ENCODE results near the gene PKD1L1. TPM values are rescaled to one million over a fixed set of nuclear protein-coding genes. Genes with fewer than 3 reads are reported as not detected.

PKD1L1 gene
- total RNA-seq, 1 donor from 2014 or later, result 1.1 TPM

DNA sequence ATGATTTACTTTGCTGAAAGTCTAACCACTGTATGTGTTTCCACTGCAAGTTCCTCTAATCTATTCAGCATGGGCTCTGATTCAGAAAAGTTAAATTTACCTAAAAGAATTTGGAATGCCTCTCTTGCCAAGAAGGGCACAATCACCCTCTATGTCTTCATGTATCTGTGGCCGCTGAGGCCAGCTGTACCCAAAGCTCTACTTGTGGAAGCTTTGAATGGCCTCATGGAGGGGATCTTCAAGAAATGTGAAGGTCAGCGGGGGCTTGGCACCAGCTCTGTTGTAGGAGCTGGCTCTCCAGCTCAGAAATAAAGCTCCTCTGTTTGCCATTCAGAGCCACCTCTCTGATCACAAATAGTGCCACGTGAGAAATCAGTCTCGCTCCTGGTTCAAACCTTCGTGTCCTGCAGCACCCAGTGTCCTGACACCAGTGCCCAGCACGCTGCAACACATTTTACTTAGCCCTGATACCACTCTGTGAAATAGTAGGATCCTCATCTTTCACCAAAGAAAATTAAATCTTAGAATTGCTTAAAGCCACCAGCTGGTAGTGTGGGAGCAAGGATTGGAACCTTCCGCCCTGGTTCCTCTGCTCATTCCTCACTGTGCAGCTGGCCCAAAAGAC lies 61.1 kb downstream of the PKD1L1 start:
- Mint-ChIP-seq H3K27ac (no peak overlapping the region), H3K9me3 (no peaks in the 10 kb centered on the region), H3K36me3 (ENCODE audit: low read depth) (no peaks in the 10 kb centered on the region), H3K4me1 (ENCODE audit: low read depth) (no peaks in the 10 kb centered on the region), H3K4me3 (ENCODE audit: low read depth) (no peak overlapping the region), H3K27me3 (ENCODE audit: low read depth) (no peaks in the 10 kb centered on the region)
- no peak for DNase-seq (ENCODE audit: low spot score)
- intact Hi-C loops (cut with micrococcal nuclease), result no loop called here

DNA sequence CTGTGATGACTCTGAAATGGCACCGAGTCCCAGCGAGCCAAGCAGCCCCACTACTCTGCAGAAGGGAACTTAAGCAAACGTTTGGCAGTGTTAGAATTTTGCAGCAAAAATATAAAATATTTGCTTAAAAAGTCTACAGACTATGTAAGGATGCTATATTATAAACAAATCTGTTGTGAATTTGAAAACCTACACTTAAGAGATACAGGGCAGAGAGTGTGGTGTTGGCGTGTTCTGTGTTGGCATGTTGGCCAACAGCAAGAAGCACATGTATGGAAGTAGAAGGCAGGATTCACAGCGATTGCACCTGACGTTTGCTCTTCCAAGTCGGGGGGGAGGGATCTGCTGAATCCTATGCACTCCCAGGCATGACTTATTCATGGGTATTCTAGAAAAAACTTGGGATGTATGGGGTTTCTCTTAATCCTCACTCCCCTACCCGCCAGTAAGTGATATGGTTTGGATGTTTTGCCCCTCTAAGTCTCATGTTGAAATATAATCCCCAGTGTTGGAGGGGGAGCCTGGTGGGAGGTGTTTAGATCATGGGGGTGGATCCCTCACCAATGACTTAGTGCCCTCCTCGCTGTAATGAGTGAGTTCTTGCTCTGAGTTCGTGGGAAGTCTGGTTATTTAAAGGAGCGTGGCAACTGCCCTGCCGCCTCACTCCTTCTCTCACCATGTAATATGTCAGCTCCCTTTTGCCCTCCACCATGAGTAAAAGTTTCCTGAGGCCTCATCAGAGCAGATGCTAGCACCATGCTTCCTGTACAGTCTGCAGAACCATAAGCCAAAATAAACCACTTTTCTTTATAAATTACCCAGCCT lies 62.1 kb downstream of the PKD1L1 start:
- Mint-ChIP-seq H3K4me1 (ENCODE audit: low read depth) (no peaks in the 10 kb centered on the region), H3K27me3 (ENCODE audit: low read depth) (peaks cover 4% of the 10 kb centered on the region), H3K4me3 (ENCODE audit: low read depth) (no peak overlapping the region), H3K9me3 (no peaks in the 10 kb centered on the region), H3K27ac (no peak overlapping the region), H3K36me3 (ENCODE audit: low read depth) (no peaks in the 10 kb centered on the region)
- no peak for DNase-seq (ENCODE audit: low spot score)
- intact Hi-C loops (cut with micrococcal nuclease), result no loop called here

DNA sequence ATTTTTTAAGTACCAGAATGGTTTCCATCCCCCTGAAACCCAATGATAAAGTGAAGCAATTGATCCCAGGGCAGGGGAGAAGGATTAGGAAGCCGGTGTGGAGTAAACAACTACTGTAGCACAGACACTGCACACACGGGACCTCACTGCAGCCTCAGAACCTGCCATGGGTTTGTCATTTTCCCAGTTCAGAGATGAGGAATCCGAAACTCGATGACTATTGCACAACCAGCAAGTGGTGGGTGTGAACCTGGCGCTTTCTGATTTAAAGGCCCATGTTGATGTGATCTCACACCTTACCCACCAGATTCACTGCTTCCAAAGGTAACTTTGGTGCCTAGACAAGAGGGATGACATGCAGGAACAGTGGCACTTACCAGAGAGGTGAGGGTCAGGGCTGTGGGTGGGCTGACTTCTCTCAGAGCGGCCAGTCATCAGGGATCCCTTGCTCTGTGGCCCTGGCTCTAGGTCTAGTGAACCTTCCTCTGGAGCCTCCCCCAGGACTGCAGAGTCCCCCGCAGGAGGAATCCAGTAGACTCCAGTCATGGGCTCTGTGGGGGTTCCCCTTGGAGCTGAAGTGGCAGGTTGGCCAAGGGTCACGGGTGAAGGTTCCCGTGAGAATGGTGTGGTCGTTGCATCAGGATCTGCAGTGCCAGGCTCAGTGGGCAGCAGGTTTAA lies 62.8 kb downstream of the PKD1L1 start:
- H3K9me3 Mint-ChIP-seq, result no peaks in the 10 kb centered on the region
- no peak overlapping the region for H3K27ac Mint-ChIP-seq
- intact Hi-C loops (cut with micrococcal nuclease), result no loop called here
- DNase-seq (ENCODE audit: low spot score), result no peak
- H3K36me3 Mint-ChIP-seq (ENCODE audit: low read depth), result no peaks in the 10 kb centered on the region
- no peaks in the 10 kb centered on the region for H3K4me1 Mint-ChIP-seq (ENCODE audit: low read depth)
- no peak overlapping the region for H3K4me3 Mint-ChIP-seq (ENCODE audit: low read depth)
- peaks cover 6% of the 10 kb centered on the region for H3K27me3 Mint-ChIP-seq (ENCODE audit: low read depth)

- DNase-seq (ENCODE audit: low spot score), result no peak
- Mint-ChIP-seq H3K27ac (no peak overlapping the region), H3K36me3 (ENCODE audit: low read depth) (no peaks in the 10 kb centered on the region), H3K9me3 (no peaks in the 10 kb centered on the region), H3K4me1 (ENCODE audit: low read depth) (no peaks in the 10 kb centered on the region), H3K27me3 (ENCODE audit: low read depth) (peaks cover 6% of the 10 kb centered on the region), H3K4me3 (ENCODE audit: low read depth) (no peak overlapping the region)
- intact Hi-C loops (cut with micrococcal nuclease), result loop anchor here (5.0 kb wide), 1 partner anchor 53 kb away; no protein-coding TSS in a partner anchor
Measured at GRCh38 chr7:47884675-47885074, 63.6 kb downstream of the PKD1L1 start.

DNA sequence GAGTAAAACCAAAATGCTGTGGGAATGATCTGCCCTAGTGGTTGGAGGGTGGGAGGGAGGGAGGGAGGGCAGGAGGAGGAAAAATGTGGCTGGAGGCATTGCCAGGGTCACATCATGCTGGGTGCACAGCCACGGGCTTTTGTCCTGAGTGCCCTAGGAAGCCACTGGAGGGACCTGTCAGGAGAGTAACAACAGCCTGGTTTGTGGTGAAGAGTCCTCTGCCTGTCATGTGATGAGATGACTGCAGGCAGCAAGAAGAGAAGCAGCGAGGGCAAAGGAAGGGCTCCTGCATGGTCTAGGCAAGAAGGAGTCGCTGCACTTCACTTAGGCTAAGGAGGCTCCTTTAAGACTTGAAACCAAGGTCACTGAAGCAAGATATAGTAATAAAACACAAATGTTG lies 65.6 kb downstream of the PKD1L1 start:
- Mint-ChIP-seq H3K36me3 (ENCODE audit: low read depth) (no peaks in the 10 kb centered on the region), H3K9me3 (no peaks in the 10 kb centered on the region), H3K4me3 (ENCODE audit: low read depth) (no peak overlapping the region), H3K27me3 (ENCODE audit: low read depth) (peaks cover 6% of the 10 kb centered on the region), H3K4me1 (ENCODE audit: low read depth) (no peaks in the 10 kb centered on the region), H3K27ac (no peak overlapping the region)
- intact Hi-C loops (cut with micrococcal nuclease), result loop anchor here (5.0 kb wide), 1 partner anchor 55 kb away; no protein-coding TSS in a partner anchor
- DNase-seq (ENCODE audit: low spot score), result no peak

DNA sequence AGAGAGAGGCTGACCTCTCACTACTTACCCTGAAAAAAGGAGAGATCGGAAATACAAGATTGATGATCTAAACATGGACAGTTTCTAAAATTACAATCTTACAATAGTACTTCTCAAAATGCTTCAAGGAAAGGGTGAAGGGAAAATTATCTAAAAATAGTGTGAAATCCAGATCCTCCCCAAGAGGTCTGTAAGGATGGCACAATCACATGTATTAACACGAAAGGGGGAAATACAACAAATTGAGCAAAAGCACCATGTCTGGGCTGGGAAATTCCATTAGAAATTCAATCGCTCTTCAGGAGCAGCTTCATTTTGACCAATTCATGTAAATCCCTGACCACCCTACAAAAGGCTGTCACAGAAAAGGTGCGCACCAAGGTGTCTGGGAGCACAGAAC lies 67.0 kb downstream of the PKD1L1 start:
- Mint-ChIP-seq H3K9me3 (no peaks in the 10 kb centered on the region), H3K27me3 (ENCODE audit: low read depth) (peaks cover 6% of the 10 kb centered on the region), H3K27ac (no peak overlapping the region), H3K36me3 (ENCODE audit: low read depth) (no peaks in the 10 kb centered on the region), H3K4me1 (ENCODE audit: low read depth) (no peaks in the 10 kb centered on the region), H3K4me3 (ENCODE audit: low read depth) (no peak overlapping the region)
- intact Hi-C loops (cut with micrococcal nuclease), result loop anchor here (5.0 kb wide), 1 partner anchor 56 kb away; no protein-coding TSS in a partner anchor
- DNase-seq (ENCODE audit: low spot score), result no peak

- no peak overlapping the region for H3K27ac Mint-ChIP-seq
- intact Hi-C loops (cut with micrococcal nuclease), result loop anchor here (10.0 kb wide), 1 partner anchor 256 kb away; no protein-coding TSS in a partner anchor
- H3K9me3 Mint-ChIP-seq, result no peaks in the 10 kb centered on the region
- no peak for DNase-seq (ENCODE audit: low spot score)
- H3K4me1 Mint-ChIP-seq (ENCODE audit: low read depth), result peaks cover 8% of the 10 kb centered on the region
- peaks cover 6% of the 10 kb centered on the region for H3K27me3 Mint-ChIP-seq (ENCODE audit: low read depth)
- H3K4me3 Mint-ChIP-seq (ENCODE audit: low read depth), result no peak overlapping the region
- no peaks in the 10 kb centered on the region for H3K36me3 Mint-ChIP-seq (ENCODE audit: low read depth)
Measured at GRCh38 chr7:47878662-47879061, 69.6 kb downstream of the PKD1L1 start.

DNA sequence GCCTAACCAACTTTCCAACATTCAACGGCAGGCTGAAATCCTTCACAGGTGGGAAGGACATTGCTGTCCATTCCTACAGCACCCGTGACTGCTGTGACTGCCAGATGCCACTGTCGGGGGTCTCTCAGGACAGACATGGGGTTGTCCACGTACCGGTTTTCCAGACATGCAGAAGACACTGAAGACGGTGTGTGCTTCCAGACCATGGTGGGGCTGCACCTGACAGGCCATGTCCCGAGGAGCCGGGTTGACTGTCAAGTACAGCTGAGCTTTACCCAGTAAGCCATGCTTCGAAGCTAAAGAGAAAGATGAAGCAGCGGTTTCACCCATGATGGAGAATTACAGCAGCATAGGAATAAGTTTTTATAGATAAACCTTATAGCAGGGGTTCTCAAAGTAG lies 70.9 kb downstream of the PKD1L1 start:
- DNase-seq (ENCODE audit: low spot score), result no peak
- Mint-ChIP-seq H3K27ac (no peak overlapping the region), H3K4me1 (ENCODE audit: low read depth) (peaks cover 12% of the 10 kb centered on the region), H3K27me3 (ENCODE audit: low read depth) (peaks cover 6% of the 10 kb centered on the region), H3K9me3 (no peaks in the 10 kb centered on the region), H3K4me3 (ENCODE audit: low read depth) (no peak overlapping the region), H3K36me3 (ENCODE audit: low read depth) (no peaks in the 10 kb centered on the region)
- intact Hi-C loops (cut with micrococcal nuclease), result loop anchor here (10.0 kb wide), 1 partner anchor 257 kb away; no protein-coding TSS in a partner anchor

DNA sequence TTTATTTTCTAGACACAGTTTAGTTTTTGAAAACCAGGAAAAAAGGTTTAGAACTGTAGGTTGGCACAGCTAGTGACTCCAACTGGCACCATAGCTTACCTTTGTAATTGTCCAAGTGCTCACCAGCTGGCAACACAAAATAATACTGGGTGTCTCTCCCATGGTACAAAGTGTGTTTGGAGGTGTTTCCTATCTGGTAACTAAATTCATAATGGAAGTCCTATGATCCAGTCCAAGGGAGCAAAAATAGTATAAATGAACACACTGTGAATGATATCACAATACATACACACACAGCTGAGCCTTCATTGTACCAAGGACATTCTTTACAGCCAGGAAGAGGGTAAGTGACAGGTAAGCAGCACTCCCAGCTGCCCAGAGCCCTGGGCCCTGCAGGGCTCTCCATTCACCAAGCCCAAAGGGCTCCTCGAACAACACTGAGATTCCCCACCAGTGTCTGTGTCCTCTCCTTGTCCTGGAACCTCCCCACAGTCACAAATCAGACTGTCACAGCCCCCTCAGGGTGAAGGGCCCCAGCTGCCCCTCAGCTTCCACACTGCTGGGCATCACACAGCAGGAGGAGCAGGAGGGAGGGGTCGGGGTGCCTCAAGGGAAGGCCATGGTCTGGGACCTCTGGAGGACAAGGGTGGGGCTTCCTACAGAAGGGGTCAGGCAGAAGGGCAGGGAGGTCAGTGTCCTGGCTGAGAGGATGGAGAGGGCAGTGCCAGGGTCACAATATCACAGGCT lies 72.1 kb downstream of the PKD1L1 start:
- Mint-ChIP-seq H3K27ac (no peak overlapping the region), H3K9me3 (no peaks in the 10 kb centered on the region), H3K4me3 (ENCODE audit: low read depth) (no peak overlapping the region), H3K4me1 (ENCODE audit: low read depth) (peaks cover 21% of the 10 kb centered on the region), H3K36me3 (ENCODE audit: low read depth) (no peaks in the 10 kb centered on the region), H3K27me3 (ENCODE audit: low read depth) (peaks cover 2% of the 10 kb centered on the region)
- intact Hi-C loops (cut with micrococcal nuclease), result loop anchor here (10.0 kb wide), 1 partner anchor 259 kb away; no protein-coding TSS in a partner anchor
- no peak for DNase-seq (ENCODE audit: low spot score)

- Mint-ChIP-seq H3K36me3 (ENCODE audit: low read depth) (no peaks in the 10 kb centered on the region), H3K9me3 (no peaks in the 10 kb centered on the region), H3K27me3 (ENCODE audit: low read depth) (no peaks in the 10 kb centered on the region), H3K4me3 (ENCODE audit: low read depth) (no peak overlapping the region), H3K27ac (no peak overlapping the region), H3K4me1 (ENCODE audit: low read depth) (peaks cover 26% of the 10 kb centered on the region)
- intact Hi-C loops (cut with micrococcal nuclease), result loop anchor here (10.0 kb wide), 1 partner anchor 259 kb away; no protein-coding TSS in a partner anchor
- no peak for DNase-seq (ENCODE audit: low spot score)
Measured at GRCh38 chr7:47875406-47875805, 72.9 kb downstream of the PKD1L1 start.

- no peaks in the 10 kb centered on the region for H3K9me3 Mint-ChIP-seq
- peaks cover 33% of the 10 kb centered on the region for H3K4me1 Mint-ChIP-seq (ENCODE audit: low read depth)
- no peaks in the 10 kb centered on the region for H3K36me3 Mint-ChIP-seq (ENCODE audit: low read depth)
- no peak for DNase-seq (ENCODE audit: low spot score)
- H3K27ac Mint-ChIP-seq, result no peak overlapping the region
- H3K27me3 Mint-ChIP-seq (ENCODE audit: low read depth), result no peaks in the 10 kb centered on the region
- intact Hi-C loops (cut with micrococcal nuclease), result loop anchor here (5.0 to 10.0 kb wide), 5 partner anchors 214 to 424 kb away; partner anchors contain the start of gene UPP1
- no peak overlapping the region for H3K4me3 Mint-ChIP-seq (ENCODE audit: low read depth)
Measured at GRCh38 chr7:47873762-47874161, 74.5 kb downstream of the PKD1L1 start.

DNA sequence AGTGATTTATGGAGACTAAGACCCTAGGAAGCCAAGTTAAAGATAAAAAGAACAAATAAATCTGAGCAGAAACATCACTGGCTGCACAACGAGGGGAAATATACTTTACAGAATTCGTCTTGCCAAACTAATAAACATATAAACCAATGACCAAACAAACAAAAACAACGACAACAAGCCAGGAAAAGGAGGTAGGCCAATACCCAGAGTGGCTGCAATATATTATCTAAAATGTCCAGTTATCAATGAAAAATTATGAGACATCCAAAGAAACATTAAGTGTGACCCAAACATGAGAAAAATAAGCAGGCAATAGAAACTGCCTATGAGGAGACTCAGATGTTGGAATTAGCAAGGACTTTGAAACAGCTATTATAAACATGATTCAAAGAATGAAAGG lies 81.0 kb downstream of the PKD1L1 start:
- intact Hi-C loops (cut with micrococcal nuclease), result no loop called here
- Mint-ChIP-seq H3K27ac (no peak overlapping the region), H3K4me1 (ENCODE audit: low read depth) (peaks cover 26% of the 10 kb centered on the region), H3K36me3 (ENCODE audit: low read depth) (no peaks in the 10 kb centered on the region), H3K9me3 (no peaks in the 10 kb centered on the region), H3K27me3 (ENCODE audit: low read depth) (no peaks in the 10 kb centered on the region), H3K4me3 (ENCODE audit: low read depth) (no peak overlapping the region)
- DNase-seq (ENCODE audit: low spot score), result no peak
